VCaP (cell line): ENCODE results near the gene NRGN.
A peak's percentile ranks its signal among the peaks of the same experiment; 100 is the strongest.

Experiments used
- H3K27ac ChIP-seq: fragments of 450-650 bp; 2 replicates; pipeline ENCODE4 v1.5.1; 2017
- TF ChIP-seq, protein P1 (sequence below): fragments of 450-650 bp; conservative IDR thresholded peaks from 2 replicates; pipeline ENCODE4 v1.5.1; 2017; ENCODE audit warnings: mild to moderate bottlenecking, moderate library complexity

NRGN gene

DNA sequence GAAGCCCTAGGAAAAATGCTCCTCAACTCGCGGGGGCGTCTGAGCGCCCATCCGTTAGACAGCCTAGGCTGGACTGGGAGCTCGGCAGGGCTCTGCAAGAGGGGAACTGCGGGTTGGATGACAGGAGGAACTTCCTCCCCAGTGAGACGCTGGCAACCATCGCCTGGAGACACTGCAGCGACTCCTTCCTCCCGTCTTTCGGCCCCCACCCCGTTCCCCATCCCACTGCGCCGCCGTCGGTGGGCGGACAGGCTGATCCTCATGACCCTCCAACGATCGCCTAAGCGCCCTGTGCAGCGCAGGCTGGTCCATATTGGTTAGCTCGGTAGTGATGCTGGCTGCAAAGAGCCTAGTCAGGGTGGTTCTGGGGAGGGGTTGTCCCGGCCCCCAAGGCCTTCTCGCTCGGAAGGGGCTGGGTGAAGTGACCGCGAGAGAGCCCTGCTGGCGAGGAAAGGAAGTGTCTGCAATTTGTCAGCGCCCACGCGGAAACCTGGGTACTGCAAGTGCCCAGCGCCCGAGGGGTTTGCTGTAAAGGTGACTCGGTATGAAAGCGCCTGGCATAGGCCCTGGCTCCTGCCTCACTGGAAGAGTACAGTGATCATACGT is 638 bp downstream of the NRGN start:
- TF ChIP-seq, protein P1, sequence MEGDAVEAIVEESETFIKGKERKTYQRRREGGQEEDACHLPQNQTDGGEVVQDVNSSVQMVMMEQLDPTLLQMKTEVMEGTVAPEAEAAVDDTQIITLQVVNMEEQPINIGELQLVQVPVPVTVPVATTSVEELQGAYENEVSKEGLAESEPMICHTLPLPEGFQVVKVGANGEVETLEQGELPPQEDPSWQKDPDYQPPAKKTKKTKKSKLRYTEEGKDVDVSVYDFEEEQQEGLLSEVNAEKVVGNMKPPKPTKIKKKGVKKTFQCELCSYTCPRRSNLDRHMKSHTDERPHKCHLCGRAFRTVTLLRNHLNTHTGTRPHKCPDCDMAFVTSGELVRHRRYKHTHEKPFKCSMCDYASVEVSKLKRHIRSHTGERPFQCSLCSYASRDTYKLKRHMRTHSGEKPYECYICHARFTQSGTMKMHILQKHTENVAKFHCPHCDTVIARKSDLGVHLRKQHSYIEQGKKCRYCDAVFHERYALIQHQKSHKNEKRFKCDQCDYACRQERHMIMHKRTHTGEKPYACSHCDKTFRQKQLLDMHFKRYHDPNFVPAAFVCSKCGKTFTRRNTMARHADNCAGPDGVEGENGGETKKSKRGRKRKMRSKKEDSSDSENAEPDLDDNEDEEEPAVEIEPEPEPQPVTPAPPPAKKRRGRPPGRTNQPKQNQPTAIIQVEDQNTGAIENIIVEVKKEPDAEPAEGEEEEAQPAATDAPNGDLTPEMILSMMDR, result peak; percentile 74

DNA sequence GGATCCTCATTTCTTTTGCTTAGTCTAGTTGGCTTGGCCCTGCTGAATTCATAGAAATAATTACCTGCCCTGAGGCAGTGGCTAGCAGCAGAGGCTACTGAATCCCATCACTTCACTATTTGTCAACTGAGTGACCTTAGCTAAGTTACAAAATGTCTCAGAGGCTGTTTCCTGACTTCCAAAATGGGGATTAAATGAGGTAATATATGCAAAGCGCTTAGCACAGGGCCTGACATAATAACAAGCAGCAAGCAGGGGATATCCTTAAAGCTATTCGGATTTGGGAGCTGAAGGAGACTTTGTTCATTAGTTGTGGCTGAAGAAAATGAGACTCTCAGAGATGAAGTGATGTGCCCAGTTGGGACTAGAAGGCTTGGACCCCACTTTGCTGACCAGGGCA is 2.8 kb downstream of the NRGN start:
- no peak overlapping the region for H3K27ac ChIP-seq
- TF ChIP-seq, protein P1, result no peak

More for the DNA sequence above, 638 bp downstream of the NRGN start:
- H3K27ac ChIP-seq, result peak overlapping the region; percentile 21; the same call in 1 of the 2 replicates

DNA sequence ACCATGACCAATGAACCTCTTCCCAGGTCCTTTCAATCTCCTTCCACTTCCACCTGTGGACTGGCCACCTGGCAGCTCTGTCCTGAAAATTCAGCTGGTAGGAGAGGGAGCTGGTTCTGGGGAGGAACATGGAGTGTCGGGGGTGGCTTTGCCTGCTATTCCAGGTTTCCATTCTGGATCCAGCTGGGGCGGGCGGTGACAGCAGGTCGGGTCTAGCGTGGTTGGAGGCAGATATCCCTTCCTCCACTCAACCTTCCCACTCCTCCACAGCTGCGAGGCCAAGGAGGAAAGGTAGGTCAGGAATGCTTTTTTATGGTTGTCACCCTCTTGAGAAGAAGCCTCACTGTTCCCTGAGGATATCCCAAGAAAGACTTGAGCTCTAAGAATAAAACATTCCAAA is 3.3 kb downstream of the NRGN start:
- H3K27ac ChIP-seq, result no peak overlapping the region
- TF ChIP-seq, protein P1, result no peak

DNA sequence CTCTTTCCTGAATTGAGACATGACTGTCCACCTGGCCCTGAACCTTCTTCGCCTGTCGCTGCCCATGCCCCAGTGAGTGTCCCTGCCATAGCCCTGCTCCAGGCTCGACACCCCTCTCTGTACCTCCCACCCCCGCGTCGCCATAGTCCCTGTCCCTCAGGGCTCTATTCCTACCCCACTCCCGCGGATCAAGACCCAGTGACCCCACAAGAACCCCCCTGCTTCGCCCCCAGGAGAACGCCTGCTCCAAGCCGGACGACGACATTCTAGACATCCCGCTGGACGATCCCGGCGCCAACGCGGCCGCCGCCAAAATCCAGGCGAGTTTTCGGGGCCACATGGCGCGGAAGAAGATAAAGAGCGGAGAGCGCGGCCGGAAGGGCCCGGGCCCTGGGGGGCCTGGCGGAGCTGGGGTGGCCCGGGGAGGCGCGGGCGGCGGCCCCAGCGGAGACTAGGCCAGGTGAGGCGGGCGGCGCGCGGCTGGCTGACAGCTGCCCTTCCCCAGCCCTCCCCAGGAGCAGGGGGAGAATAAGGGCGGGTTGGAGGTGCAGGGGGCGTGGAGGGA is 5.6 kb downstream of the NRGN start:
- H3K27ac ChIP-seq, result no peak overlapping the region
- TF ChIP-seq, protein P1, result no peak

DNA sequence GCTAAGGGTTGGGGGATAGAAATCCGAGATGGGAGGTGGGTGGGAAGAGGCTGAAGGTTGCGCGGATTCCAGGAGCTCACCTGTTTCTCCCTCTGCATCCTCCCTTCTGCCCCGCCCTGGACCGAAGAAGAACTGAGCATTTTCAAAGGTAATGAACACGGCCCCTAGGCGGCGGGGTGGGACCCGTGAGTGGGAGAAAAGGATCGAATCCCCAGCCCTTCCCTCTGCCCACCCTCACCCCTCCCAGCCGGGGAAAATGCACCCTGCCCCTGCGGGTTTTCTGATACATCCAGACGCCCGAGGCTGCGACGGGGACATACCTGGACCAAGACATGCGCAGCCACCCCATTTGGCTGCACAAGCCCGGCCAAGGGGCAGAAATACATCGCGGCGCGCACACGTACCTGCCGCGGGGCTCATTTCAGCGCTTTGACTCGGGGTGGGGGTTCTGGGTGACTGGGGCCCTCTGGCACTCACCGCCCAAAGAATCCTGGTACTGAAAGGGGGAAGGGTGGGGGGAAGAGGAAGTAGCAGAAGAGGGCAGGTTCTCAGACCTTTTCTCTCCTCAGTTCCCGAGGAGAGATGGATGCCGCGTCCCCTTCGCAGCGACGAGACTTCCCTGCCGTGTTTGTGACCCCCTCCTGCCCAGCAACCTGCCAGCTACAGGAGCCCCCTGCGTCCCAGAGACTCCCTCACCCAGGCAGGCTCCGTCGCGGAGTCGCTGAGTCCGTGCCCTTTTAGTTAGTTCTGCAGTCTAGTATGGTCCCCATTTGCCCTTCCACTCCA is 6.3 kb downstream of the NRGN start:
- TF ChIP-seq, protein P1, result peak; percentile 29; the same call in 1 of the 2 replicates
- peak overlapping the region; percentile 78 for H3K27ac ChIP-seq

DNA sequence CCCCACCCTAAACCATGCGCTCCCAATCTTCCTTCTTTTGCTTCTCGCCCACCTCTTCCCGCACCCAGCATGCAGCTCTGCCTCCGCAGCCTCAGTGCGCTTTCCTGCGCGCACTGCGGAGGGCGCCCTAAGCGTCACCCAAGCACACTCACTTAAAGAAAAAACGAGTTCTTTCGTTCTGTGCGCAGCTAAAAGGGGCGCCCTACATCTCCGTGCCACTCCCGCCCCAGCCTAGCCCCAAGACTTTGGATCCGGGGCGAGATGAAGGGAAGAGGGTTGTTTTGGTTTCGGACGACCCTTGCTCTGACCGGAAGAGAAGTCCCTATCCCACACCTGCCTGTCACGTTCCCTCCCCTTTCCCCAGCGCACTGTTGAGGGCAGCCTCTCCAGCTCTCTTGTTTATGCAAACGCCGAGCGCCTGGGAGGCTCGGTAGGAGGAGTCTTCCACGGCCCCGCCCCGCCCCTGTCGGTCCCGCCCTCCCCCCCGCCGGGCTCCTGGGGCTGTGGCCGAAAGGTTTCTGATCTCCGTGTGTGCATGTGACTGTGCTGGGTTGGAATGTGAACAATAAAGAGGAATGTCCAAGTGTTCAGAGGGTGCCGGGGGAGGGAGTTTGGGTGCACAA is 7.0 kb downstream of the NRGN start:
- H3K27ac ChIP-seq, result peak overlapping the region; percentile 78
- TF ChIP-seq, protein P1, result peak; percentile 81

DNA sequence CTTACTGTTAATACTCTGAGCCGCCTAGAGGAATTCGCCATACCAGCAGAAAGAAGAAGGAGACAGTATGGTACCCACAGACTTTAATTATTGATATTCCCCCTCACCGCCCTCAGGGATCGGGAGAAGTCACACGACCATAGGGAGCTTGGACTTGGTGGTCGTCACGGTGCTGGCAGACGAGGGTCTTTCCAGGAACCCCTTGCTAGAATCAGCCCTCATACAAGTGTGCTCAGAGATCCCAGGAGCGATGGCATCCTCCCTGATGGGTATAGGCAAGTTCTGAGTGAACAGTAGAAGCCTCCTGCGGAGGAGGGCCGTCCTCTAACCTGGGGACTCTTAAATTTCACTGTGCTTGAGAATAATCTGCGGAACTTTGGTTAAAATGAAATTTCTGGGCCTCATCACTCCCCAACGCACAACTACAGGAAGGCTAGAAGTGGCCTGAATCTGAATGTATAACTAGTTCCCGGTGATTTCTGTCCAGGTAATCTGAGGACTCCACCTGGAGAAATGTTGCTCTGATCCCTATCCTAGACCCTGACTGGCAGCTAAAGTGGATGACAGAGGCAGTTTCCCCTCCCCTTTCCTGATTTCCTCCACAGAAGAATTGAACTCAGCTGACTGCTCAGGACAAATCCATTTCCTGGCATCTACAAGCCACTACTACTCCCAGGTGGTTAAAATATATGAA is 7.8 kb downstream of the NRGN start:
- H3K27ac ChIP-seq, result peak overlapping the region; percentile 78; the same call in 1 of the 2 replicates
- TF ChIP-seq, protein P1, result no peak
